22Rv1 (cell line): ENCODE results near the gene RAD51B.
"Not testable (repeated sequence)": the region's sequence is repeated elsewhere in the genome, so short reads cannot be mapped to it uniquely, and the experiment has no call there.

Source experiments
- H3K27ac ChIP-seq: fragments of 450-650 bp; 2 replicates; pipeline ENCODE4 v1.5.1; 2017
- ZFX ChIP-seq: fragments of 450-650 bp; IDR thresholded peaks from 2 replicates; pipeline ENCODE4 v1.6.1; 2017; ENCODE audit warnings: antibody characterized with exemption, borderline replicate concordance
- TF ChIP-seq, protein P1 (sequence below): fragments of 450-650 bp; IDR thresholded peaks from 2 replicates; pipeline ENCODE4 v1.5.1; 2017; ENCODE audit warnings: mild to moderate bottlenecking

RAD51B gene

DNA sequence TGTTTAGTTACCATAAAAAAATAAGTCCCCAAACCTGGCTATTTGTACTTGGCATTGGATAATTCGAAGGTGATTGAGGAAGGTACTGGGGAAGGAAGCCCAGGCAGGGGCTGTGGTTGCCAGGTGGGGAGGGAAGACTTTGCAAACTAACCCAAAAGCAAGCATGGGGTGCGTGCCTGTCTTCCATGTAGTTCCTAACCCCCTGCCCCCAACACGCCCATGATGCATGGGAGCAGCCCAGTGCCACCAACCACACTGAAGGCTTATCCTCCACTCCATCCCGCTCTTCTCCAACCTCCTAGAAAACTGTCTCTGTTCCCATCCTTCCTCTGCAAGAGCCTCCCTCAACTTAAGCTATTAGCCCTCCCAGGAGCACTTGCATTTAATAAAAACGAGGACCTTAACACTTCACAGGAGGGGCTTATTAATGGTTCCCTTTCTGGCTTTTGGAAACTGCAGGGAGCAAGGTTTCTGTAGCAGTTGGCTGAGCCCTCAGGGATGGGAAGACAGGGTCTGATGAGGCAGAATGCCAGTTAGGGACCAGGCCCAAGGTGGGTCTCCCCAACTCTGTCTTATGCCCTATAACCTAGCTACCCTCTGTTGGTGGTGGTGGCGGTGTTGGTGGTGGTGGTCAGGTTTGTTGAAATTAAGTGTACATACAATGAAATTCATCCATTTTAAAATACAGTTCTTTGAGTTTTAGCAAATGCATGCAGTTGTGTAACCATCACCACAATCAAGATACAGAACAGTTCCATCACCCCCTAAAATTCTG, 877.3 kb downstream of the RAD51B start:
- TF ChIP-seq, protein P1, sequence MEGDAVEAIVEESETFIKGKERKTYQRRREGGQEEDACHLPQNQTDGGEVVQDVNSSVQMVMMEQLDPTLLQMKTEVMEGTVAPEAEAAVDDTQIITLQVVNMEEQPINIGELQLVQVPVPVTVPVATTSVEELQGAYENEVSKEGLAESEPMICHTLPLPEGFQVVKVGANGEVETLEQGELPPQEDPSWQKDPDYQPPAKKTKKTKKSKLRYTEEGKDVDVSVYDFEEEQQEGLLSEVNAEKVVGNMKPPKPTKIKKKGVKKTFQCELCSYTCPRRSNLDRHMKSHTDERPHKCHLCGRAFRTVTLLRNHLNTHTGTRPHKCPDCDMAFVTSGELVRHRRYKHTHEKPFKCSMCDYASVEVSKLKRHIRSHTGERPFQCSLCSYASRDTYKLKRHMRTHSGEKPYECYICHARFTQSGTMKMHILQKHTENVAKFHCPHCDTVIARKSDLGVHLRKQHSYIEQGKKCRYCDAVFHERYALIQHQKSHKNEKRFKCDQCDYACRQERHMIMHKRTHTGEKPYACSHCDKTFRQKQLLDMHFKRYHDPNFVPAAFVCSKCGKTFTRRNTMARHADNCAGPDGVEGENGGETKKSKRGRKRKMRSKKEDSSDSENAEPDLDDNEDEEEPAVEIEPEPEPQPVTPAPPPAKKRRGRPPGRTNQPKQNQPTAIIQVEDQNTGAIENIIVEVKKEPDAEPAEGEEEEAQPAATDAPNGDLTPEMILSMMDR = no peak
- TF ChIP-seq ZFX = no peak
- H3K27ac ChIP-seq = no peak overlapping the region

DNA sequence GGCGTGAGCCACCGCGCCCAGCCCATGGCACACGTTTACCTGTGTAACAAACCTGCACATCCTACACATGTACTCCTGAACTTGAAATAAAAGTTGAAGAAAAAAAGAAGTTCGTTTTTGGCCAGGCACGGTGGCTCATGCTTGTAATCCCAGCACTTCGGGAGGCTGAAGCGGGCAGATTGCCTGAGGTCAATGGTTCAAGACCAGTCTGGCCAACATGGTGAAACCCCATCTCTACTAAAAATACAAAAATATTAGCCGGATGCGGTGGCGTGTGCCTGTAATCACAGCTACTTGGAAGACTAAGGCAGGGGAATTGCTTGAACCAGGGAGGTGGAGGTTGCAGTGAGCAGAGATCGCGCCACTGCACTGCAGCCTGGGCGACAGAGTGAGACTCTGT, 879.2 kb downstream of the RAD51B start:
- H3K27ac ChIP-seq = not testable (repeated sequence)

DNA sequence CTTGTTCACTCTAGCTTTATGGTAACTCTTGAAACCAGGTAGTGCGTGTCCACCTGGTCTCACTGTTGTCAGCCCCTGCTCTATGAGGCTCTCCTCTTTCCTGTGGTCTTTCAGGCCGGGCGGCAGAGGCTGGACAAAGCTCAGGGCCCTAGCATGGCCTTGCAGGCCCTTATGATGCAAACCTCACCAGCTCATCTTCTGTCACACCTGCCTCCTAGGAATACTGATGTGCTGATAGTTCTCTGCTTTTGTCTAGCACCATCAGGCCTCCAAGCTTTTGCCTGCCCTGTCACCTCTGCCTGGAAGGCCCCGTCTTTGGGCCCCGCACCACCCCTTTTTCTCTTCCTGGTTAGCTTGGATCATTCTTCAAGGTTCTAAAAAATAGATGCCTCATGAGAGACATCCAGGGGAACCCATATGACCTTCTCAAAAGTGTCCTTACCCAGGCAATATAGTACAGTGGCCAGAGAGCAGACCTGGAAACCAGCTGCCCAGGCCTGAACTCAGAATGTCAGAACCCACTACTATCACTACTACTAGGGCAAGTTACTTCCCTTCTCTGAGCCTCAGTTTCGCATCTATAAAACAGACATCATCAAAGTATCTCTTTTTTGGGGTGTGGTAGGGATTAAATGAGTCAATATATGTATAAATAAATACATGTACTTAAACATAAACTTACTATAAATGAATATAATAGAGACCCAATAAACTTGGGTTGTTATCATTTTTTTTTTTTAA, 881.6 kb downstream of the RAD51B start:
- no peak for TF ChIP-seq ZFX
- TF ChIP-seq, protein P1 = no peak
- no peak overlapping the region for H3K27ac ChIP-seq

DNA sequence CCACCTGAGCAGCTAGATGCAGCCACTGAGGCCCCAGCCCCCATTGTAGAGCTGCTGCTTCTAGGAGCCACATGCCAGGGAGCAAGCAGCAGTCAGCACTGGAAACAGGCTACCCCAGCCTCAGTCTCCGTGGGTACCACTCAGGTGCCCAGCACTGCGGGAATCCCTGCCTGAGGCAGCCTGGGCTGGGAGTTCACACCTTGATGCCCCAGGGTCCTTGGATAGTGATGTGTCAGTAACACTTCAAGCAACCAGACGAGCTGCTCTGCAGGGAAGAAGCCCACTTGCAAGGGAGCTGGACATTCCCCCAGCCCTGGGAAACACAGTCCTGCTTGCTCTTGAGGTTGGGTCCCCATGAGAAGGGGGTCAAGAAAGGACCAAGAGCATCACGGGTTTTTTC, 882.6 kb downstream of the RAD51B start:
- no peak for TF ChIP-seq ZFX
- TF ChIP-seq, protein P1 = no peak
- H3K27ac ChIP-seq = no peak overlapping the region

DNA sequence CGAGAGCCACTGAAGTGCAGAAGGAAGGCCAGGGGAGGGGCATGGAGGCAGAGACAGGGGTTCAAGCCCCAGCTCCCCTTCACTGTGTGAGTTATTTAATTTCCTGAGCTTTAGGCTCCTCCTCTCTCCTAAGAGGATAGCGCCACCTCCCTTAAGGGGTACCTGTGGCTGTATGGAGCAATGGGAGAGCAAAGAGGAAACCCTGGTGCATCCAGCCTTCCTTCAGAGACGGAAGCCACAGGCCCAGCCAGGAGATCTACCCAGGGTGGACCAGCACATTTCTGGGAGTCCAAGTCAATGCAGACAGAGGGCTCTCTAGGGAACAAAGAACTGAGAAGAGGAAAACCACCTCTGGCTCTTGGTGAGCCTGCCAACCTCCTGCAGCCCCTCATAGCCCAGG, 883.0 kb downstream of the RAD51B start:
- no peak overlapping the region for H3K27ac ChIP-seq
- TF ChIP-seq ZFX = no peak
- TF ChIP-seq, protein P1 = no peak

DNA sequence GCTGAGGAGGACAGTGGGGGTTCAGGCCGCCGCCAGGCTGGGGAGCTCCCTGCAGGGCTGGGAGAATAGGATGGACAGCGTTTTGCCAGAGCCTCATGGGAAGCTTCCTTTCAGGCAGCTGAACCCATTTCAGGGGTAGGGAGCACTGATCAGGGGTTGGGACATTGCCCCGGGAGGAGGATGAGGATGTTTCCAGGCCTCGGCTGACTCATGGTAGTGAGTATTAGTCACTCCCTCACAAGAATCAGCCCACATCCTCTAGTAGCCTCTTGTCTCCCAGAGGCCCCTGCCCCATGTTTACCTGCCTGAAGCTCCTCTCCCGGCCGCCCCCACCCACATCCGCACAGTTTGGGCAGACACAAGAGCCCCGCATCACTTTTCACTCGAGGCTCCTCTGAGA, 883.5 kb downstream of the RAD51B start:
- H3K27ac ChIP-seq = no peak overlapping the region
- TF ChIP-seq, protein P1 = no peak
- no peak for TF ChIP-seq ZFX

DNA sequence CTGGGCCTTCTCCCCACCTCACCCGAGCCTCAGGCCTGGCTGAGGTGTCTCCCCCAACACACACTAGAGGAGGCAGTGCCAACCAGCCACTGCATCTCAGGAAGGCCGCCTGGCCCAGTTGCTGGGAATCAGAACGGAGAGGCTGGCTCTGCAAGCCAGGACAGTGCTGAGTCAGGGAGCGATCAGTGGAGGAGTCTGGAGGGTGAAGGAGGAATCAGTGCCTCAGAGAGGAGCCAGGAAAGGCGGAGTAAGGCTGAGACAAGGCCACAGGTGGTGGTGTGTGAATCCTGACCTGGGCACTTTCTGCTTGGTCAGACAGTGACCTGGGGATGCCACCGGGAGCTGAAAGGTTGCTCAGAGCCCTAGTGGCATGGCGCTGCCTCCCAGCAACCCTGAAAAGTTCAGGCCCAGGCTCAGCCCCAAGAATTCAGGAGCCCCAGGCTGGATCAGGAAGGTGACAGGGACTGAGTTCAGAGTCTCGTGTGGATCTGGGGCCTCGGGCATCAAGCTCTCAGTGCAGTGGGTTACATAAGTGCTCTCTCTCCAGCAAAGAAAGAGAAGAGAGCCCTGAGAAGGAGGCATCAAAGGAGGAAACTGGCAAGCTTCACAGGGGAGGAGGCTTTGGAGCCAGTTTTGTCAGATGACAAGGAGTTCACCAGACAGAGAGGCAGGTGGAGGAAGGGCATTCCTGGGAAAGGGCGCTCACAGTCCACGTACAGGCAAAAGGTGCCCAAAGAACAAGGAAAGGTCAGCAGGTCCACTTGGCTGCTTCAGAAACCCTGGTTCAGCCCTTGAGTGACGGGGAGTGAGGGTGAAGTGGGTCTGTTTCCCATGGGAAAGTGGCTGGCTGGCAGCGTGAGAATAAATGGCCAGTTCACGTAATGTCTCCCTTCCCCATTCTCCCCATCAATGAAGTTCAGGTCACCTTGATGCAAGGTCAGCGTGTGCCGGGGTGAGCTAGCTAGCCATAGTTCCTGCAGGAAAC, 885.4 kb downstream of the RAD51B start:
- TF ChIP-seq, protein P1 = no peak
- TF ChIP-seq ZFX = no peak
- H3K27ac ChIP-seq = no peak overlapping the region
